ENCODE results near the gene PRAF2.

Gene PRAF2

GRCh38 chrX:49069038-49069437 is 4.8 kb downstream of the PRAF2 start:
- DNase-seq: no peak
- H3K9me2 ChIP-seq (replicated peaks; ENCODE audit: insufficient read depth, low read length): no peaks in the 10 kb centered on the region
- TF ChIP-seq EZH2 (optimal IDR thresholded peaks at IDR 0.05; ENCODE audit: low read depth, low read length): no peak
- no peak for TF ChIP-seq CTCF (IDR thresholded peaks at IDR 0.05; ENCODE audit: low read length)
- TF ChIP-seq EZH2phosphoT487 (IDR thresholded peaks at IDR 0.05; ENCODE audit: low read length): no peak

GRCh38 chrX:49067285-49068120 is 6.3 kb downstream of the PRAF2 start:
- H3K4me2 ChIP-seq (ENCODE audit: low read depth, low read length): no peak overlapping the region
- no peak overlapping the region for H3K4me3 ChIP-seq (ENCODE audit: low read length)
- no peaks in the 10 kb centered on the region for H3K9me3 ChIP-seq (replicated peaks; ENCODE audit: insufficient read depth, low read length)
- TF ChIP-seq EZH2 (optimal IDR thresholded peaks at IDR 0.05; ENCODE audit: low read depth, low read length) (no peak), CTCF (IDR thresholded peaks at IDR 0.05; ENCODE audit: low read length) (no peak), EZH2phosphoT487 (IDR thresholded peaks at IDR 0.05; ENCODE audit: low read length) (no peak)
- H3K9me2 ChIP-seq (replicated peaks; ENCODE audit: insufficient read depth, low read length): no peaks in the 10 kb centered on the region
- no peak overlapping the region for H3K27ac ChIP-seq (ENCODE audit: low read length)
- no peak overlapping the region for H2AFZ ChIP-seq (ENCODE audit: low read length)
- H3K36me3 ChIP-seq (replicated peaks; ENCODE audit: insufficient read depth, low read length): no peaks in the 10 kb centered on the region
- no peaks in the 10 kb centered on the region for H3K4me1 ChIP-seq (ENCODE audit: low read length)
- no peak for DNase-seq
- no peaks in the 10 kb centered on the region for H3K79me2 ChIP-seq (ENCODE audit: low read length)
- no peaks in the 10 kb centered on the region for H4K20me1 ChIP-seq (ENCODE audit: insufficient read depth, low read length)
- no peak overlapping the region for H3K9ac ChIP-seq (ENCODE audit: low read length)
- H3K27me3 ChIP-seq (replicated peaks; ENCODE audit: insufficient read depth, low read length): no peaks in the 10 kb centered on the region
- no peaks in the 10 kb centered on the region for H3F3A ChIP-seq (ENCODE audit: insufficient read depth, low read length)

More at GRCh38 chrX:49069038-49069437, 4.8 kb downstream of the PRAF2 start:
- no peak overlapping the region for H3K27ac ChIP-seq (ENCODE audit: low read length)
- no peaks in the 10 kb centered on the region for H3K4me1 ChIP-seq (ENCODE audit: low read length)
- H2AFZ ChIP-seq (ENCODE audit: low read length): no peak overlapping the region
- no peak overlapping the region for H3K4me2 ChIP-seq (ENCODE audit: low read depth, low read length)
- no peaks in the 10 kb centered on the region for H3F3A ChIP-seq (ENCODE audit: insufficient read depth, low read length)
- no peaks in the 10 kb centered on the region for H3K79me2 ChIP-seq (ENCODE audit: low read length)
- no peaks in the 10 kb centered on the region for H3K9me3 ChIP-seq (replicated peaks; ENCODE audit: insufficient read depth, low read length)
- H3K4me3 ChIP-seq (ENCODE audit: low read length): no peak overlapping the region
- no peaks in the 10 kb centered on the region for H3K36me3 ChIP-seq (replicated peaks; ENCODE audit: insufficient read depth, low read length)
- H3K9ac ChIP-seq (ENCODE audit: low read length): no peak overlapping the region
- no peaks in the 10 kb centered on the region for H4K20me1 ChIP-seq (ENCODE audit: insufficient read depth, low read length)
- H3K27me3 ChIP-seq (replicated peaks; ENCODE audit: insufficient read depth, low read length): no peaks in the 10 kb centered on the region

- H3K9me2 ChIP-seq (replicated peaks; ENCODE audit: insufficient read depth, low read length): no peaks in the 10 kb centered on the region
- no peak overlapping the region for H3K4me3 ChIP-seq (ENCODE audit: low read length)
- no peaks in the 10 kb centered on the region for H3K9me3 ChIP-seq (replicated peaks; ENCODE audit: insufficient read depth, low read length)
- H3K27ac ChIP-seq (ENCODE audit: low read length): no peak overlapping the region
- TF ChIP-seq CTCF (IDR thresholded peaks at IDR 0.05; ENCODE audit: low read length): no peak
- TF ChIP-seq EZH2phosphoT487 (IDR thresholded peaks at IDR 0.05; ENCODE audit: low read length): no peak
- TF ChIP-seq EZH2 (optimal IDR thresholded peaks at IDR 0.05; ENCODE audit: low read depth, low read length): no peak
- no peaks in the 10 kb centered on the region for H3F3A ChIP-seq (ENCODE audit: insufficient read depth, low read length)
- H3K4me2 ChIP-seq (ENCODE audit: low read depth, low read length): no peak overlapping the region
- H3K9ac ChIP-seq (ENCODE audit: low read length): no peak overlapping the region
- H3K4me1 ChIP-seq (ENCODE audit: low read length): no peaks in the 10 kb centered on the region
- no peak overlapping the region for H2AFZ ChIP-seq (ENCODE audit: low read length)
- H4K20me1 ChIP-seq (ENCODE audit: insufficient read depth, low read length): no peaks in the 10 kb centered on the region
- H3K79me2 ChIP-seq (ENCODE audit: low read length): no peaks in the 10 kb centered on the region
- no peak for DNase-seq
- H3K36me3 ChIP-seq (replicated peaks; ENCODE audit: insufficient read depth, low read length): no peaks in the 10 kb centered on the region
- no peaks in the 10 kb centered on the region for H3K27me3 ChIP-seq (replicated peaks; ENCODE audit: insufficient read depth, low read length)
These were observed 7.1 kb downstream of the PRAF2 start for GRCh38 chrX:49066690-49067089.
